Esophagus mucosa (tissue), 1 donor: ENCODE data around the gene FAM193B. TPM values are rescaled to one million over a fixed set of nuclear protein-coding genes. Genes with fewer than 3 reads are reported as not detected.

Source experiments
- ATAC-seq: fragments of 200-7000 bp; cut with Tn5 transposase; one replicate; pipeline ENCODE4 v1.9.1; 2020
- total RNA-seq: library from RNA; stranded (reverse); gene quantifications from one replicate; pipeline ENCODE4 v1.2.4, GENCODE V29; 2023
- donor health status: DM: yes; HTN: yes; CAD: no.

The FAM193B gene
- total RNA-seq, 1 donor from 2014 or later = 31.6 TPM

GRCh38 chr5:177484902-177485549 lies 69.3 kb downstream of the FAM193B start:
- peak; percentile 5 for ATAC-seq

DNA sequence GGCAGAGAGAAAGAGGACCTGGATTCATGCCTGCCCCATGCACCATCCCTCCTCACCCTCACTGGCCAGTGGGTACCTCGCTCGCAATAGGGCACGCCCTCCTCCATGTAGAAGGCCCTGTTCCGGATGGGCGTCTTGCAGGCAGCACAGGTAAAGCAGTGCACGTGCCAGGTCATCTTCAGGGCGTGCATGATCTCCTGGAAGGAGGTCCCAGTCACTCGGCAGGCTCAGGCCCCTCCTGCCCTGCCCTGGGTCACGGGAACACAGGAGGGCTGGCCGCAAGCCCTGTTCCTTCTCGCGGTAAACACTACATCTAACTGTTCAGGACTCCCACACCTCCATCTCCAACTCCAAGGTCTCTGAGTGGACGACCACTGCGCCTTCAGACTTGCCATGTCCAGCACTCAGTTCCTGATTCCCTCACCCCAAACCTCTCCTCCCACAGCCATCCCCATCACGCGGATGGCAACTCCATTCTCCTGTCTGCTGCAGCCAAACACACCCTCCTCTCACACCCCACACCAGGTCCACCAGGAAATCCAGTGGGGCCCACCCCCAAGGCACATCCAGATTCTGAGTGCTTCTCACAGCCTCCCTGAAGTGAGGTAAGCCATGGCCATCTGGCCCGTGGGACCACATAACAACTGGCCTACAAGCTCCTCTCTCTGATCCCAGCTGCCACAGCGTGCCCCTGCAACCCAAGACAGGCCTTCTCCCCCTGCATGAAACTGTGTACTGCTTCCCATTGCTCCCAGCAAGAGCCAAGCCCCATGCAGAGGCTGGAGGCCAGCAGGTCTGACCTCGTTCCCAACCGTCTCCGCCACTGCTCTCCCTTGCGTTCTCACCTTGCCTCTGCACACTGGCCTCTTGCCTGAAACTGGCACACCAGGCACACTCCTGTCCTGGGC lies 70.1 kb downstream of the FAM193B start:
- ATAC-seq = no peak

DNA sequence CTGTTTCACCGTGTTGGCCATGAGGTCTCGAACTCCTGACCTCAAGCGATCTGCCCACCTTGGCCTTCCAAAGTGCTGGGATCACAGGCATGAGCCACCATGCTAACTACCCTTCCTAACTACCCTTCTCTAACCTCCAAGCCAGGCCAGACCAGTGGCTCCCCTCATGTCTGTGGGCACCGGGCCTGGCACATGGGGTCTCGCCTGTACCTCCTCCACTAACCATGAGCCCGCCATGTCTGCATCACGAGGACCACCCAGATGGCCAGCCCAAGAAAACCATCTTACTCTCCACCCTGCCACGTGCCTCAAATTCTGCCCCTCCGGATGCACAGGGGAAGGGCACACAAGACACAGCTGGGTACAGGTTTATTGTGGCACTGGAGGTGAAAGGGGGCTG lies 71.3 kb downstream of the FAM193B start:
- no peak for ATAC-seq

DNA sequence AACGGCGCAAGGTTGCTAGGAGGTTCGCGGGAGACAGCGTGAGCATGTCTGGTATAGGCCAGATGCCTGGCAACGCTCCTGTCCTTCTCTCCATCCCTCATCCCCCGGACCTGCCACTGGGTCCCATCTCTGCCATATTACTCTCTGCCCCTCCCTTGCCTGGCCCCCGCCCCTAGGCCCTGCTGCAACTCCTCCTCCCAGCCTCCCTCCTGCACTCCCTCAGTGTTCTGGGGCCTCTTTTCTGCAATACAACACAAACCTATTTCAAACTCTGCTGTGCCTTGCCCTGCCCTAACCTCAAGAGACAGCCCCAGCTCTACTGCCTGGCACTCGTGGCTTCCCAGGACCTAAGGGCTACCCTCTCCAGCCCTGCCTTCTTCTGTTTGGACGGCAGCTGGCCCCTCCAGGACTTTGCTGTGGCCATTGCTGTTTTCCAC lies 72.0 kb downstream of the FAM193B start:
- no peak for ATAC-seq

DNA sequence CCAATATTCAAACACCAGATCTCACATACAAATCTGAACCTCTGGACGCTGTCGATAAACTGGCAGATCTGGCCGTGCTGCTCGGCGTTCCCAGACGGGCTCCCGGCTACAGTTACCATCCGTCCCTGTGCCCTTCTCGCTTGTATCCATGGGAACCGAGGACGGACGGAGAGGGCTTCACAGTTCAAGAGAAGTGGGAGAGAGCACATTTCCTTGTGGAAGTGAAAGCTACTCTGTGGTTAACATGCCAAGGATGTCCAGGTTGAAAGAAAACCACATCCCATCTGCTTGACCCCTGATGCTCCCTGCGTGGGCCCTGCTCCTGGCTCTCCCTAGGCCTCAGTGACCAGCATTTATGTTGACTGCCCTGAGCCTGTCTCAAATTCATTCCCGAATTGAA lies 74.6 kb downstream of the FAM193B start:
- no peak for ATAC-seq

- peak; percentile 62 for ATAC-seq
These were observed 75.4 kb downstream of the FAM193B start for GRCh38 chr5:177478711-177479646.

DNA sequence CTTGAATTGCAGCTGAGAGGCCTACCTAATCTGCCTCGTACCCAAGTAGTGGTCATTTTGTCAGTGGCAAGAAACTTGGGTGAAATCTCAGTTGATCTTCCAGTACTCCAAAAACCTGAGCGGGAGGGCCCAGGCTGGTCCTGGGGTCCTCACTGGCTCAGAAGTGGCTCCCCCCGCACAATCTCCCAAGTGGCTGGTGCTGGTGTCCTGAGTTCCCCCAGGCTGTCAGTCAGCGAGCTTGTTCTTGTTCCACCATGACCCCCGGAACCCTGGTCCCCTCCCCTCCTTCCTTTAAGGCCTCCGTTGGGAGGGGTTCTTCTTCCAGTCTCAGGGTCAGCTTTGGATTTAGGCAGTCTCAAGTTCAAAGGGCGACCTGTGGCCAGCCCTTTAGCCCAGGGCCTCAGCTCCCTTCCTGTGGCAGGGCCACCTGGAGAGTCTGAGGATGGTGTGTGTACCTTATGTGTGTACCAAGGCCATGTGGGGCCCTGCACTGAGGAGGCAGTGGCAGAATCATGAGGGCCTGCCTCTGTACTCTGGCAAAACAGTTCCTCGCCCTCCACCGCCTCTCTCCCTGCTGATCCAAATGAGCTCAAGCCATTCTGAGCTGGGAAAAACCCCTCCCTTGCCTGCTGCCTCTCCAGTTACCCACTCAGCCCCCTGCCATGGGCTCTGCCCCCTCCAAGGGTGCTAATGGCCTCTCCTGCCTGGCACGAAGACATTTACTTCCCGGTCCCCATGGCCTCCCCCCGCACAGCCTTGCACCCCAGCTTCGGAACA lies 76.5 kb downstream of the FAM193B start:
- no peak for ATAC-seq

DNA sequence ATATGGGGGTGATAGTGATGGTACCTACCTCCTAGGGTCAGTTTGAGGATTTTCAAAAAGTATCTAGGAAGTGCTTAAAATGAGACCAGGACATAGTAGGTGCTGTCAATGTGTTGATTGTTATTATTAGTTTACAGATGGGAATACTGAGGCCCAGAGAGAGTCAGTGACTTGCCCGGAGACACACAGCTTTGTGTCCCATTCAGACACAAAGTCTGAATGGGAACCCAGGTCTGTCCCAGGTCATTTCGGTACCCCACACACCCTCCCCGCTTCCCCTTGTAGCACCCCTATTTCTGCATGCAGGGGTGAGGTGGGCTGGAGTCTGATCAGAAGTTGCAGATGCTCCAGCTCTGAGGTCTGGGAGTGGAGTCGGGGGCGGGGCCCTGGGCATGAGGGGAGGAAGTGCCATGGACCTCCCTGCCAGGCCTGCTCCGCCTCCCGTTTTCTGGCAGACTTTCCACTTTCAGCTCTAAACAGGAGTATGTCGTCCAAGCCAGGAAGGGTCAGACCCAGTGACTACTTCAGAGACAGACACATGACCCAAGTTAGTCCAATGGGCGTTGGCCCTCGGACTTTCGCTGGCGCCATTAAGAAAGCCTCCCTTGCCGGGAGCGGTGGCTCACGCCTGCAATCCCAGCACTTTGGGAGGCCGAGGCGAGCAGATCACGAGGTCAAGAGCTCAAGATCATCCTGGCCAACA lies 77.7 kb downstream of the FAM193B start:
- peak; percentile 2 for ATAC-seq

- no peak for ATAC-seq
These were observed 78.6 kb downstream of the FAM193B start for GRCh38 chr5:177475563-177476427.

DNA sequence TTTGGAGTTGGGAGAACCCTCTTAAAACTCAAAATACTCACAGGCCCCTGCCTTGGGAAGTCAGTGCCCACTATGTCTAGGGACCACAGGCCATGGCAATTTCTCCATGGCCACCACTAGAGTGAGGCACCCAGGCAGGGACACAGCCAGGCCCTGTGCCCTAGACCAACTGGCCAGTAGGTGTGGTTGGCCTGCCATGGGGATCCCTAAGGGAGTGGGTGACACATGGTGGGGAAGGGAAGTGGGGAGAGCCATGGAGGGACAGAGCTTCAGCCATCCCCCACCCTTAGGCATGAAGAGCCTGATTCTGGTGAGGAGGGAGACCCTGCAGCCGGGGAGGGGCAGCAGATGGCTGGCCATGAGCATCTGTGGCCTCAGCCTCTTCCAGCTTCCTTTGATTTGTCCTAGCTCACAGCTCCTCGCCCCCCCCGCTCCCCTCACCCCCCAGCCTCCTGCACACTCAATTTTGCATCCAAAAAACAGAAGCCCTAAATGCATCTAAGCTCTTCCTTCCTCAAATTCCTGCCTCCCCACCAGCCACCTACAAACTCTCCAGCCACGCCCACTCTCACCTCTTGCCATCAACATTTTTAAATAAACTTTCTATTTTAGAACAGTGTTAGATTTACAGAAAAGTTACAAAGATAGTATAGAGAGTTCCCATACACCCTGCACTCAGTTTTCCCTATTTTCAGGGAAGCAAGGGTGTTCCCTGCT lies 79.4 kb downstream of the FAM193B start:
- ATAC-seq = no peak

DNA sequence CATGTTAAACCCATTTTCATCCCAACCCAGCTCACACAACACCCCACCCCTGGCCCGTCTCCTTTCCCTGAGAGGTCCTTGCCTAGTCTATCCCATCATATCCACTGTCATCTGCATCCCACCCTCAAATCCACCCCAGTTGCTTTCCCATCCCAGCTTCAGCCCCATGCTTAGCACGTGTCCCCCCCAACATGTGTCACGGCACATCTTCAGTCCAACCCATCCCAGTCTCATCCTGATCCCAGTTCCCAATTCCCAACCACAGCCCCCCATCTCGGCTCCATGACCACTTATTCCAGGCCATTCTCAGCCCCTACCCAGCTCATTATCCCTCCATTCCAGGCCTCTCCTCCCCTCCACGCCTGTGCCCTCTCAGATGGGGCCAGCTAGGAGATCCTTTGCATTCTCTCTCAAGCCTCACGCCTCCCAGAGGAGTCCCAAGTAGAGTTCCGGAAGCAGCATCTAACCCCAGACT lies 80.3 kb downstream of the FAM193B start:
- ATAC-seq = no peak

DNA sequence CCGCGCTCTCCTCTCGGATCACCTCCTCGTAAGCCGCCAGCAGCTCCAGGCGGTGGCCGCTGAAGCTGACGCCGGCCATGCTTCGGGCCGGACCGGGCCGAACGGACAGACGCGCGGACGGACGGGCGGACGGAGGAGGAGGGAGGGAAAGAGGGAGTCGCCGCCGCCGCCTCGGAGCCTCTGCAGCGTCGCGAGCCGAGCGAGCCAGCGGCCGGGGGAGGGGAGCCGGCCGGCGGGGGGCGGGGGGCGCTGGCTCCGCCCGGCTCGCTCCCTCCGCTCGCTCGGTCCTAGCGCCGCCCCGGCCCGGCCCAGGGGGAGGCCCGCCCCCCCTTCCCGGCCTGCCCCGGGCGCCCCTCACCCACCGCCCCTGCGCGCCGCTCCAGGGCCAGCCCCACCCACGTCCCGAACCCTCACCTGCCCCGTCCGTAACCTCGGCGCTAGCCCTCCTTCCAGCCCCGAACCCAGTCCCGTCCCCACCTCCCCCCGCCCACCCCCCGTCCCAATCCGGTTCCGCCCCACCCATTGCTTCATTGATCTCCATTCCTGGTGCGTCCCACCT lies 80.8 kb downstream of the FAM193B start, which contains the start of gene DBN1:
DBN1 (minus strand) TSS at position 192 of the 559 bp plus-strand sequence; CDS start at position 79, 113 bp downstream.
- ATAC-seq = peak; percentile 33

DNA sequence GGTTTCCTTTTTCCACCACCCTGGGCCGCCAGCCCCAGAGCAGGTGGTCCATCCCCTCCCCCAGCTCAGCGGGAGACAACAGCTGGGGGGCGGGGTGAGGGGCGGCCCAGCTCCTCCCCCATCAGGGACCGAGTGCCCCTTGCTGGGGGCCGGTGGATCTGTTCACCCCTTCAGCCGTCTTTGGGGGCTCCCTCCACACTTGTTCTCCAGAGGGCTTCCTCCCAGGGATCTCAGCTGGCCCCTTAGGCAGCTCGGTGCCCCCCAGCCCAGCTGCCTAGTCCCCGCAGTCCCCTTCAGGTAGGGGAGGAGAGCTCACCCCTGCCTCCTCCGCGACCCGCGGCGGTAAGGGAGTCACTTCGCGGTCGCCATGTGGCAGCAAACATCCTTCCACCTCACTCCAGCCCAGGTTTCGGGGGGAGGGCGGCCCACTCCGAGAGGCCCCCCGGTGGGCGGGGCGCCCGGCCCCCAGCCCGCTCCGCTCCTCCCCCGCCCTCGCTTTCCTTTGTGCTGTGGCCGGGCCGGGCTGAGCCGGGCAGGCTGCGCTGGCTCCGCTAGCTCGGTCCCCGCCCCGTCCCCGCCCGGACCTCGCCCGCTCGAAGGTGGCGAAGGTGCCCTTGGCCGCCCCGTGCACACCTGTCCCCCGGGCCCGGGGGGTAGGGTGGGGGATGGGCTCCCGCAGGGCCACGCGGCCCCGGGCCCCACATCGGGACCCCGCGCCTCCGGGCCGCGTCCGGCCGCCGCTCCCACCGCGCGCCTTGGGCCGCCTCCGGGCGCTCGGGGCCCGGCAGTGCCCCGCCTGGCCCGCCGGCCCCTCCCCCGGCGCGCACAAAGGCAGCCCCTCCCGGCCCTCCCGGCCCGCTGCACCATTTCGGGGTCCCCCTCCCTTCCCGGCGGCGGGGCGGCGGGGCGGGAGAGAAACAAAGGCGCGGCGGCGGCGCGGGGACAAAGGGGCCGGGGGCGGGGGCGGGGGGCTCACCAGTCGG lies 81.6 kb downstream of the FAM193B start:
- ATAC-seq = peak; percentile 50

DNA sequence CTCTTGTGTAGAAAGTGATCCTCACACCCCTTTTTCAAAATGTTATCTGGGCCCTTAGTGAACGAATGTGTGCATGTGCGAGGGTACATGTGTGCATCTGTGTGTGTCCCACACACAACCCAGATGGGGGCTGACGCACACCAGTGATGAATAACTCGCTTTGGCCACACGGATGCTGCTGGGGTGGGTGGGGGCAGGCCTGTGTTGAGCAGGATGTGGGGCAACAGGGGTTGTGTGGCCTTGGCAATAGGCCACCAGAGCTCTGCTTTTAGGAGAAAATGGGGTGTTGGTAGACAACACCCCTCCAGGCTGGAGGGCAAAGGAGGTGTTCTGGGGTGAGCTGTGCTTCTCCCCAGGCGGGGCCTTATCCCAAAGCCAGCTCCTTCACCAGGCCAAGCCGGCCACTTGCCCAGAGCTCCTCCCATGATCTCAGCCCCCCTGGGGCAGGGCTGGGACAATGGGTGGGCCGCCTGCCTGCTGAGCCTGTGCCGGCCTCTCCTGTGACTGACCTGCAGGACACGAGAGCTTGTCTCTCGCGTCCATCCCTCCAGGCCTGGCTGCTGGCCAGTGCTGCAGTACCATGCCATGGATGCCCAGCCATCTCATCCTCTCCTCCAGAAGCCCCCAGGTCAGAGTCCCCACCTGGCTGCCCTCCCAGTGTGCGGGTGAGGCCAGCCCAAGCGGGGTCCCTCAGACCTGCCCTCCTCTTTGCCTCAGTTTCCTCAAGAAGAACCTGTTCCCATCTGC lies 82.6 kb downstream of the FAM193B start:
- ATAC-seq = no peak

DNA sequence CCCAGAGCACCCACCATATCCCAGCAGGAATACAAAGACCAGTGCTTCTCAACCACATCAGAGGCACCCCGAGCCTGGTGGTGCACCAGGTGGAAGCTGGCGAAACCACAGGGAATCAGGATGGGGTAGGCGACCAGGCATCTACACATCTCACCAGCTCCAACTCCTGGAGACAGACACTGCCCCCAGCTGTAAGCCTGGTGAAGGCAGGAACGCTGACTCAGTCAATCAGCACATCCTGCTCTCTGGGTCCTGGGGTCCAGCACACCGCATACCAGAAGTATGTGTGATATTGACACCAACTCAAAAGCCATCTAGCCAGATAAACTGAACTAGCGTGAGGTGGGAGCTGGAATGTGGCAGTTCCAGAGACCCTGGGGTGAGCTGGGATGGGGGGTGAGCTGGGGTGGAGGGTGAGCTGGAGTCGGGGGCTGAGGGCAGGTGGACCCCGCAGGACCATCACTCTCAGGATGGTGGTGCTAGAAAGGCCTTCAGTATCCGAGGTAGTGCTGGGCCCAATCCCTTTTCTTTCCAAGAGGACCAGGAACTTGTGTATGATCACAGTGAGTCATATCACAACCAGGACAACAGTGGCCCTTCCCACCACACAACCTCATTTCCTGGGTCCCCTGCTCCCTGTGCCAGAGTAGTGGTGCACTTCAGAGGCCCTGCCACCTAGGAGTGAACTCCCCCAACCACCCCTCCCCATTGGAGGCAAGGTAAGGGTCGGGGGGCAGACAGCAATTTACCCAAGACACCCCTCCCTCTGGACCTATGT lies 83.4 kb downstream of the FAM193B start:
- ATAC-seq = peak; percentile 23
